SIG-M5 treated with dmso at 0.1 percent for 504 hours (cell line): ENCODE data around the gene COPB2.
A peak's percentile ranks its signal among the peaks of the same experiment; 100 is the strongest.

Experiments used
- DNase-seq: peaks from one replicate; lab custom pipeline; 2025; ENCODE audit not compliant: unreplicated experiment; lab: John Stamatoyannopoulos, UW

Gene COPB2

GRCh38 chr3:139329364-139329850 lies 60.0 kb downstream of the COPB2 start:
- peak; percentile 85 for DNase-seq

- DNase-seq = no peak
Measured at GRCh38 chr3:139328356-139328755, 61.1 kb downstream of the COPB2 start.

- no peak for DNase-seq
Measured at GRCh38 chr3:139327861-139328260, 61.6 kb downstream of the COPB2 start.

GRCh38 chr3:139327231-139327630 lies 62.2 kb downstream of the COPB2 start:
- DNase-seq = no peak

GRCh38 chr3:139326707-139327106 lies 62.7 kb downstream of the COPB2 start:
- DNase-seq = no peak

- DNase-seq = no peak
Measured at GRCh38 chr3:139326131-139326530, 63.3 kb downstream of the COPB2 start.

- DNase-seq = no peak
Measured at GRCh38 chr3:139325551-139325950, 63.9 kb downstream of the COPB2 start.

GRCh38 chr3:139324456-139324855 lies 65.0 kb downstream of the COPB2 start:
- no peak for DNase-seq

- DNase-seq = no peak
Measured at GRCh38 chr3:139323146-139323545, 66.3 kb downstream of the COPB2 start.

GRCh38 chr3:139322346-139322745 lies 67.1 kb downstream of the COPB2 start:
- DNase-seq = no peak

GRCh38 chr3:139320551-139321309 lies 68.7 kb downstream of the COPB2 start:
- DNase-seq = no peak

- DNase-seq = peak; percentile 34
Measured at GRCh38 chr3:139319428-139320402, 69.7 kb downstream of the COPB2 start.

GRCh38 chr3:139318826-139319225 lies 70.6 kb downstream of the COPB2 start:
- no peak for DNase-seq

GRCh38 chr3:139318431-139318816 lies 71.0 kb downstream of the COPB2 start:
- DNase-seq = no peak

GRCh38 chr3:139317660-139318430 lies 71.6 kb downstream of the COPB2 start:
- DNase-seq = no peak

- no peak for DNase-seq
Measured at GRCh38 chr3:139317215-139317614, 72.2 kb downstream of the COPB2 start.

- no peak for DNase-seq
Measured at GRCh38 chr3:139313921-139314320, 75.5 kb downstream of the COPB2 start.

- peak; percentile 22 for DNase-seq
Measured at GRCh38 chr3:139312959-139313358, 76.5 kb downstream of the COPB2 start.

GRCh38 chr3:139312416-139312815 lies 77.0 kb downstream of the COPB2 start:
- no peak for DNase-seq

- no peak for DNase-seq
Measured at GRCh38 chr3:139311557-139311956, 77.9 kb downstream of the COPB2 start.

- no peak for DNase-seq
Measured at GRCh38 chr3:139310474-139310933, 78.9 kb downstream of the COPB2 start.
